ENCODE data around the gene PPP3R1. TPM values are rescaled to one million over a fixed set of nuclear protein-coding genes. Genes with fewer than 3 reads are reported as not detected.
A peak's percentile ranks its signal among the peaks of the same experiment; 100 is the strongest.

The PPP3R1 gene
- total and polyA plus RNA-seq, 2 of the 4 experiments (the other 2 are of a cell fraction): 9.1 to 17.3 TPM

DNA sequence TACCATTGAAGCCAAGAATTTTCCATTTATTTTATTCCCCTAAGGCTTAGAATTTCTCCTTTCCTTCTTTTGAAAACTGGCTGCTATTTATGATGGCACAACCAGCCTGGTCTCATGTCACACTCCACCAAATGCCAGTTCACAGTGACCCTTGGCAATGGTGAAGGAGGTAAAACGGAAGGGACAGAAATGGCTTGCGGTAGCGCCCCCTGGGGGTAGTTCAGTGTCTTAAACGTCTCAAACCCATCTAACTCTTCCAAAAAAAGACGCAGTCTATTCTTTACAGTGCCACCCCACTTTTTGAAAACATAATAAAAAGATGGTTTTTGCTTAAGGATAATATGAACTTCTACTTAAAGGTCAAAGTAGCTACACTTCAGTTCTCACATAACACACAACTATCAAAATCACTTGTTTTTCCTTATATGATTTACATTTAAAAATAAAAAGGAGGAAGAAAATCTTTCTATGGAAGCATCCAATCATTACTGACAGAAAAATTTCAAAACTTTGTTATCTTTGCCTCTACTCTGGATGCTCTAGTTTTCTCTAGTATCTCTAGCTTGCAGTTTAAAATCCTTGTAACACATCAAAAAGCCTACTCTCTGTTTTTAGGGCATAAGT, 66.7 kb downstream of the PPP3R1 start:
- no peak overlapping the region for H2AK5ac ChIP-seq (ENCODE audit: low read depth, low read length)
- H2BK5ac ChIP-seq (ENCODE audit: low read depth, low read length, poor library complexity, severe bottlenecking): no peak overlapping the region
- no peak overlapping the region for H3K27ac ChIP-seq (ENCODE audit: insufficient read depth, low read length)
- dilution Hi-C loops (cut with HindIII; ENCODE audit: low sequenced_read_pairs, unreplicated experiment): no loop called here
- H3K18ac ChIP-seq (ENCODE audit: low read depth, low read length): no peak overlapping the region
- H3K27me3 ChIP-seq (ENCODE audit: control insufficient read depth, insufficient read depth, low read length): no peaks in the 10 kb centered on the region
- no peak overlapping the region for H3K4ac ChIP-seq (ENCODE audit: low read depth, low read length)
- TF ChIP-seq, protein P1, sequence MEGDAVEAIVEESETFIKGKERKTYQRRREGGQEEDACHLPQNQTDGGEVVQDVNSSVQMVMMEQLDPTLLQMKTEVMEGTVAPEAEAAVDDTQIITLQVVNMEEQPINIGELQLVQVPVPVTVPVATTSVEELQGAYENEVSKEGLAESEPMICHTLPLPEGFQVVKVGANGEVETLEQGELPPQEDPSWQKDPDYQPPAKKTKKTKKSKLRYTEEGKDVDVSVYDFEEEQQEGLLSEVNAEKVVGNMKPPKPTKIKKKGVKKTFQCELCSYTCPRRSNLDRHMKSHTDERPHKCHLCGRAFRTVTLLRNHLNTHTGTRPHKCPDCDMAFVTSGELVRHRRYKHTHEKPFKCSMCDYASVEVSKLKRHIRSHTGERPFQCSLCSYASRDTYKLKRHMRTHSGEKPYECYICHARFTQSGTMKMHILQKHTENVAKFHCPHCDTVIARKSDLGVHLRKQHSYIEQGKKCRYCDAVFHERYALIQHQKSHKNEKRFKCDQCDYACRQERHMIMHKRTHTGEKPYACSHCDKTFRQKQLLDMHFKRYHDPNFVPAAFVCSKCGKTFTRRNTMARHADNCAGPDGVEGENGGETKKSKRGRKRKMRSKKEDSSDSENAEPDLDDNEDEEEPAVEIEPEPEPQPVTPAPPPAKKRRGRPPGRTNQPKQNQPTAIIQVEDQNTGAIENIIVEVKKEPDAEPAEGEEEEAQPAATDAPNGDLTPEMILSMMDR (conservative IDR thresholded peaks at IDR 0.05; ENCODE audit: low read depth, low read length): peak; percentile 42
- peak; percentile 25 for TF ChIP-seq SMC3 (IDR thresholded peaks at IDR 0.05; ENCODE audit: low read depth, low read length)
- TF ChIP-seq MAFK (IDR thresholded peaks at IDR 0.05; ENCODE audit: low read depth, low read length): no peak
- H4K8ac ChIP-seq (ENCODE audit: low read depth in 2 of 2, low read length in 2 of 2): no peak overlapping the region
- H2BK20ac ChIP-seq (ENCODE audit: low read depth, low read length): no peak overlapping the region
- ChIA-PET POLR2A (ENCODE audit: unreplicated experiment) (no interaction called here), CTCF (interaction anchor here (0.8 to 1.8 kb wide), 3 partner anchors 10 to 65 kb away, joined by 3 to 5 read pairs (median 4); no protein-coding TSS in a partner anchor)
- no peak overlapping the region for H3K9ac ChIP-seq (ENCODE audit: low read depth, low read length)
- BruUV-seq (replicated peaks): no TSS peak
- H3K9me1 ChIP-seq (ENCODE audit: insufficient read depth, low read length): no peaks in the 10 kb centered on the region
- in situ Hi-C loops (cut with MboI; ENCODE audit: low sequenced_read_pairs): no loop called here
- no peak overlapping the region for H2AFZ ChIP-seq (replicated peaks; ENCODE audit: low read length, poor library complexity)
- H3K79me1 ChIP-seq (ENCODE audit: low read depth in 1 of 2, low read length in 2 of 2): peaks cover 19 to 43% of the 10 kb centered on the region in 2 experiments
- ATAC-seq (ENCODE audit: low read depth) (no peak), DNase-seq (peak; percentile 34)
- no peak overlapping the region for H4K91ac ChIP-seq (ENCODE audit: insufficient read depth, low read depth, low read length)
- H3K9me3 ChIP-seq (ENCODE audit: control insufficient read depth, insufficient read depth, low read length): no peaks in the 10 kb centered on the region
- H4K20me1 ChIP-seq (ENCODE audit: insufficient read depth, low read length): peaks cover 16% of the 10 kb centered on the region; the same call in 1 of the 2 replicates
- intact Hi-C loops (cut with micrococcal nuclease): no loop called here
- H2AK9ac ChIP-seq (replicated peaks; ENCODE audit: low read depth, low read length, poor library complexity): no peak overlapping the region
- H3K14ac ChIP-seq (replicated peaks; ENCODE audit: low read depth, low read length): no peak overlapping the region
- no peak overlapping the region for H3K56ac ChIP-seq (ENCODE audit: extremely low read depth, insufficient read depth, low read length)
- no peak overlapping the region for H3K4me2 ChIP-seq (ENCODE audit: low read depth, low read length)
- no peaks in the 10 kb centered on the region for H3K4me1 ChIP-seq (ENCODE audit: control insufficient read depth, insufficient read depth, low read length)
- H3K4me3 ChIP-seq (ENCODE audit: insufficient read depth, low read depth, low read length): no peak overlapping the region
- H3K23ac ChIP-seq (ENCODE audit: low read depth, low read length): no peak overlapping the region
- H4K5ac ChIP-seq (ENCODE audit: low read depth, low read length): no peak overlapping the region
- peaks cover 11% of the 10 kb centered on the region for H3K36me3 ChIP-seq (ENCODE audit: control insufficient read depth, insufficient read depth, low read length)
- no peak overlapping the region for H2BK120ac ChIP-seq (ENCODE audit: low read depth, low read length)
- WGBS, 2 experiments (ENCODE audit: extremely low coverage in 2 of 2, insufficient read length in 1 of 2): no CpG with 5 or more reads among the region's 5 CpGs
- H2BK15ac ChIP-seq (ENCODE audit: low read depth, low read length): no peak overlapping the region
